Neural cell (in vitro differentiated cells): ENCODE measurements around the gene PXDN.

Source experiments
- EP300 ChIP-seq: fragments of 450-650 bp; conservative IDR thresholded peaks from 2 replicates; pipeline ENCODE4 v1.6.1; 2014; ENCODE audit warnings: antibody characterized with exemption, mild to moderate bottlenecking, moderate library complexity; ENCODE audit not compliant: poor library complexity, severe bottlenecking
- SMC3 ChIP-seq: fragments of 450-650 bp; conservative IDR thresholded peaks from 2 replicates; pipeline ENCODE4 v1.6.1; 2014; ENCODE audit warnings: antibody characterized with exemption, mild to moderate bottlenecking, moderate library complexity; ENCODE audit not compliant: poor library complexity
- TF ChIP-seq, protein P1 (sequence below): fragments of 450-650 bp; IDR thresholded peaks from 2 replicates; pipeline ENCODE4 v1.5.1; 2014; ENCODE audit warnings: antibody characterized with exemption, mild to moderate bottlenecking, moderate library complexity; ENCODE audit not compliant: poor library complexity, severe bottlenecking

DNA sequence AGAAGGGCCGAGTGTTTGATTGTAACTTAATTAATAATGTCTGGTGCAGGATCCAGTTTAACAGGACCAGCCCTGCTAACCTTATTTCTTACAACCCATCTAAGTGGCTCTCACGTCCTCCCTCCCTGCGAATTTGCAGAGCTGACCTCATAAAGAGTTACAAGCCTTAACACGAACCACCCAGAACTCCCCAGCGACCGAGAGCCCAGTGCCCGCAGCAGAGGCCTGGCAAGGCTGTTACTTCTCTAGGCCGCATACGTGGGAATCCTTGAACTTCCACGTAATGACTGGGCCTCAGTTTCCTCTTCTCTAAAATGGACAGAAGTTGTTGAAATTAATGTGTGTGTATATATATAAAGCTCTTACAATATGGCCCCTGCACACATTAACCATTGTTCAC, 55.5 kb downstream of the PXDN start:
- no peak for TF ChIP-seq EP300
- TF ChIP-seq, protein P1, sequence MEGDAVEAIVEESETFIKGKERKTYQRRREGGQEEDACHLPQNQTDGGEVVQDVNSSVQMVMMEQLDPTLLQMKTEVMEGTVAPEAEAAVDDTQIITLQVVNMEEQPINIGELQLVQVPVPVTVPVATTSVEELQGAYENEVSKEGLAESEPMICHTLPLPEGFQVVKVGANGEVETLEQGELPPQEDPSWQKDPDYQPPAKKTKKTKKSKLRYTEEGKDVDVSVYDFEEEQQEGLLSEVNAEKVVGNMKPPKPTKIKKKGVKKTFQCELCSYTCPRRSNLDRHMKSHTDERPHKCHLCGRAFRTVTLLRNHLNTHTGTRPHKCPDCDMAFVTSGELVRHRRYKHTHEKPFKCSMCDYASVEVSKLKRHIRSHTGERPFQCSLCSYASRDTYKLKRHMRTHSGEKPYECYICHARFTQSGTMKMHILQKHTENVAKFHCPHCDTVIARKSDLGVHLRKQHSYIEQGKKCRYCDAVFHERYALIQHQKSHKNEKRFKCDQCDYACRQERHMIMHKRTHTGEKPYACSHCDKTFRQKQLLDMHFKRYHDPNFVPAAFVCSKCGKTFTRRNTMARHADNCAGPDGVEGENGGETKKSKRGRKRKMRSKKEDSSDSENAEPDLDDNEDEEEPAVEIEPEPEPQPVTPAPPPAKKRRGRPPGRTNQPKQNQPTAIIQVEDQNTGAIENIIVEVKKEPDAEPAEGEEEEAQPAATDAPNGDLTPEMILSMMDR: no peak
- TF ChIP-seq SMC3: no peak
